Activated CD8-positive, alpha-beta T cell treated with anti-CD3 and anti-CD28 coated beads, Interleukin-2, amount 10 ng/mL, durations not matched to agents 7 days and 5 days (primary cell): ENCODE measurements around the gene RXFP2. TPM values are rescaled to one million over a fixed set of nuclear protein-coding genes. Genes with fewer than 3 reads are reported as not detected.

ENCODE experiments used
- ATAC-seq: fragments of 150-1000 bp; cut with Tn5 transposase; one replicate; pipeline ENCODE4 v1.10.0; 2021; ENCODE audit warnings: moderate library complexity
- CTCF ChIA-PET: fragments of 350-600 bp; sonication (Branson Sonifier 250); formaldehyde crosslinking; loops from one replicate; lab custom pipeline; 2021; ENCODE audit warnings: antibody characterized with exemption; lab: Charles Lee
- POLR2A ChIA-PET: fragments of 350-600 bp; sonication (Branson Sonifier 250); formaldehyde crosslinking; loops from one replicate; lab custom pipeline; 2021; ENCODE audit warnings: antibody characterized with exemption; lab: Charles Lee
- DNase-seq: peaks from one replicate; pipeline ENCODE4 v3.0.0-alpha.2; 2020
- H3K27ac Mint-ChIP-seq: one replicate; pipeline ENCODE4 v1.8.0; 2021; ENCODE audit warnings: mild to moderate bottlenecking, mixed read lengths
- H3K27me3 Mint-ChIP-seq: one replicate; pipeline ENCODE4 v1.8.0; 2021; ENCODE audit warnings: low read depth, mixed read lengths
- H3K36me3 Mint-ChIP-seq: one replicate; pipeline ENCODE4 v1.8.0; 2021; ENCODE audit warnings: low read depth, mixed read lengths
- H3K4me1 Mint-ChIP-seq: one replicate; pipeline ENCODE4 v1.8.0; 2021; ENCODE audit warnings: low read depth, mixed read lengths
- H3K4me3 Mint-ChIP-seq: one replicate; pipeline ENCODE4 v1.8.0; 2021; ENCODE audit warnings: mild to moderate bottlenecking, mixed read lengths
- H3K9me3 Mint-ChIP-seq: one replicate; pipeline ENCODE4 v1.8.0; 2022; ENCODE audit warnings: mixed read lengths; ENCODE audit not compliant: insufficient read depth
- total RNA-seq, 2 experiments: library from RNA; stranded (reverse); gene quantifications; one replicate each; pipeline ENCODE4 v1.2.3, GENCODE V29; 2021

The RXFP2 gene
- total RNA-seq, 2 experiments from 2014 or later, result not detected

DNA sequence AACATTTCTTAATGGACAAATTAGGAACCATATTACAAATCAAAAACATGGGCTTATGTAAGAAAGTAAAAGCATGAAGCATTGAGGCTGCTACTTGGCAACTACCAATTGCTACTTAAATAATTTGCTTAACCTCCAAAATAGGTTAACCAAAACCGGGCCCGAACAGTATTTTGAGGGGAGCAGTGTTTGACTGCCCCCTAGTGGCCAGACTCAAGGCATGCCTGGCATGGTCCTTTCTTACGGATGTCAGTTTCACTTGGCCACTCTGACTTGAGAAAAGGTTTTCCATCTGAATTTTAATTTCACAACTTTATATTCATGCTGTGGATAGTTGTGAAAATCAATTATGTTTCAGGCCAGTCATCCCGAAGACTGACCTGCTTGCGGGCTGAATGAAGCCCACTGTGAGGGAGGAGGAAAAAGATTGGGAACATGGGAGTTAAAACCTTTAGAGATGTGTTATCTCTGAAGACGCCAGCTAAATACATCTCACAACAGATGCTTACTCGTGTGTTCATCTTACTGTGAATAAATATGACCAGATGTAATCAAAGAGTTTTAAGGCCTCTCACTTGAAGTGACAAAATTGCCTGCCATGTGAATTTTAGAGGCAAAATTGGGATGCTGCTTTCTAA is 2.9 kb downstream of the RXFP2 start:
- ATAC-seq (peak; percentile 87), DNase-seq (peak; percentile 76)
- no peaks in the 10 kb centered on the region for H3K36me3 Mint-ChIP-seq
- H3K9me3 Mint-ChIP-seq, result no peaks in the 10 kb centered on the region
- CTCF ChIA-PET, result interaction anchor here (0.8 to 2.0 kb wide), 4 partner anchors 311 to 506 kb away, joined by 4 to 8 read pairs (median 6); no protein-coding TSS in a partner anchor
- peaks cover 5% of the 10 kb centered on the region for H3K27me3 Mint-ChIP-seq
- POLR2A ChIA-PET, result no interaction called here
- H3K4me1 Mint-ChIP-seq, result peaks cover 2% of the 10 kb centered on the region
- H3K4me3 Mint-ChIP-seq, result no peak overlapping the region
- H3K27ac Mint-ChIP-seq, result no peak overlapping the region

DNA sequence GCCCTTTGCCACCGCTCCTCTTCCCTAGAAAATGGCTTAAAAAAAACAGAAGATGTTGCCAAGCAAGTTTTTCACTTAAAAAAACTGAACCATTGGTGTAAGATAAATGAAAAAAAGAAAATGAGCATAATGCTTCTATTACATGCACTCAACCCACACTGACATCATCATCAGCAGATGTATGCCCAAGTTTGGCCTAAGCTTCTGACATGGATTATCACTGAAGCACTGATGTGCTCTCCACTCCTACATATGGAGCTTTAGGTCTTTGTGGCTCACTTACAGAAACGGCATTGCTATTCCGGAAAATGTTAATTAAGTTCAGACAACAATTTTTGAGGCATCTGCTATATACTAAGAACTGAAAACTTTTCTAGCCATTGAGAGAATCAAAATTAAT is 8.0 kb downstream of the RXFP2 start:
- Mint-ChIP-seq H3K4me1 (peaks cover under 1% of the 10 kb centered on the region), H3K27ac (no peak overlapping the region), H3K4me3 (no peak overlapping the region), H3K27me3 (peaks cover 10% of the 10 kb centered on the region), H3K36me3 (no peaks in the 10 kb centered on the region), H3K9me3 (no peaks in the 10 kb centered on the region)
- ATAC-seq, result no peak
- DNase-seq, result no peak
- ChIA-PET POLR2A (no interaction called here), CTCF (no interaction called here)

DNA sequence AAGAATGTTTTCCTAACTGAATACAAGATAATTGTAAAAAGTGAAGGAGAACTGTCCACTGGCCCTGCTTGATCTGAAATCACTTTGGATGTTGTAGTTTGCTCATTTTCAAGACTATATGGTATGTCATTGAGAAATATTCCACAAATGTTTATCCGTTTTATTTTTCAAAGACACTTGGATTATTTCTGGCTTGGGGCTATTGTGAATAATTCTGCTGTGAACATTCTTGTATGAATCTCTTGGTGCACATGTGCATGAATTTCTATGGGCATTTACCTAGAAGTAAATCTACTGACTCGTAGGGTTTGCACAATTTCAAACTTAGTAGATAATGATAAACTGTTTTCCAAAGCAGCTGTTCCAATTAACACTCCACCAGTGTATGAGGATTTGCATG is 8.6 kb downstream of the RXFP2 start:
- no peaks in the 10 kb centered on the region for H3K4me1 Mint-ChIP-seq
- no peaks in the 10 kb centered on the region for H3K36me3 Mint-ChIP-seq
- no peak for ATAC-seq
- H3K27ac Mint-ChIP-seq, result no peak overlapping the region
- POLR2A ChIA-PET, result no interaction called here
- DNase-seq, result no peak
- H3K27me3 Mint-ChIP-seq, result peaks cover 10% of the 10 kb centered on the region
- H3K9me3 Mint-ChIP-seq, result no peaks in the 10 kb centered on the region
- no peak overlapping the region for H3K4me3 Mint-ChIP-seq
- CTCF ChIA-PET, result no interaction called here

DNA sequence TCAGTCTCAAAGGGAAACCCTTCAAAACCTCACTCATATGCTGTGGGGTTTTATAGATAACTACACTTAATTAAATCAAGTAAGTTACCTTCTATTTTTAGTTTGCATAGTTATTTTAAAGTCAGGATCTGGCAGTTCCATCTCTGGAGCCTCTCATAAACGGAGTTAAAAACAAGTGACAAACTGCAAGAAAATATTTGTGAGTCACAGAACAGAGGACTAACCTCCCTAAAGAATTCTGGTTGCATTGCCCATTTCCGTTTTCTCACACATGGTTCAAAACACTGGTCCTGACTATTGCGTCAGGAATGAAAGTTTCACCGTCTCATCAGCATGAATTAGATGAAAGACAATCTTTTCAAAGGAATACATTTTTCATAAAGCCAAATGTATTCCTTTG is 10.6 kb downstream of the RXFP2 start:
- H3K9me3 Mint-ChIP-seq, result no peaks in the 10 kb centered on the region
- ATAC-seq, result no peak
- CTCF ChIA-PET, result no interaction called here
- no peaks in the 10 kb centered on the region for H3K36me3 Mint-ChIP-seq
- POLR2A ChIA-PET, result no interaction called here
- DNase-seq, result no peak
- no peak overlapping the region for H3K27ac Mint-ChIP-seq
- H3K4me1 Mint-ChIP-seq, result no peaks in the 10 kb centered on the region
- H3K27me3 Mint-ChIP-seq, result peaks cover 7% of the 10 kb centered on the region
- H3K4me3 Mint-ChIP-seq, result no peak overlapping the region

DNA sequence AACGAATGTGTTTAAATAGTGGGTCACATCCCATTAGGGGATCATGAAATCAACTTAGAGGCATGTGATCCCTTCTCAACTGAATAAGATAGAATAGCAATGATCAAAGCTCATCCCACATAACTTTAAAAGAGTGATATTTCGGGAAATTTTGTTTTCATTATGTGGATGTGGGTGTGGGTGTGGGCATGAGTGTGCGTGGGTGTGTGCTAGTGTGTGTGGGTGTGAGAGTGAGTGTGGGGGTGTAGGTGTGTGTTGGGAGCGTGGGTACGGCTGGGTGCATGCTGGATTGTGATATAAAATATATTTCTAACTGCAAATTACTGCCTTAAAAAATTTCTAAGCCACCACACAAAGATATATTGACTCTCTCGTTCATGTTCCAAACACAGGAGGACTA is 15.9 kb downstream of the RXFP2 start:
- Mint-ChIP-seq H3K27ac (no peak overlapping the region), H3K36me3 (no peaks in the 10 kb centered on the region), H3K27me3 (peaks cover 3% of the 10 kb centered on the region), H3K4me3 (no peak overlapping the region), H3K9me3 (no peaks in the 10 kb centered on the region), H3K4me1 (no peaks in the 10 kb centered on the region)
- POLR2A ChIA-PET, result no interaction called here
- ATAC-seq (no peak), DNase-seq (no peak)
- CTCF ChIA-PET, result interaction anchor here (0.6 to 1.0 kb wide), 2 partner anchors 8 to 1458 kb away, joined by 3 read pairs; no protein-coding TSS in a partner anchor

DNA sequence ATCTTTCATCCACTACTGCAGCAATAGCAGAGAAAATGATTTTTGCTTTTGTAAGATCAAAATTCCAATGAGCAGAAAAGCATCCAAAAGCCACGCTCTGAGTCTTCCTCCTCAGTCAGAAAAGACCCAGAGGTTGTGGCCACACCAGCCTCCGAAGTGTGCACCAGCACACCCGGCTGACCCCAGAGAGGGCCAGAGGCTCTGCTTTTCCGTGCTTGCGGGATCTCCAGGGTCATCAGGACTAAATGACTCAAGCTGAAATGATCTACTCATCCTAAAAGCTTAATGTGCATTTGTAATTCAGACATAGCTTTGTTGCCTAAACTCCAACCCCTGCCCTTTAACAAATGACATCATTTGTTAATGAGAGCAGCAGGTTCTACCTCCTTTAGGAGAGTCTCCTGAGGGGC is 16.5 kb downstream of the RXFP2 start:
- DNase-seq, result no peak
- Mint-ChIP-seq H3K4me1 (no peaks in the 10 kb centered on the region), H3K27me3 (no peaks in the 10 kb centered on the region), H3K36me3 (no peaks in the 10 kb centered on the region), H3K4me3 (no peak overlapping the region), H3K27ac (no peak overlapping the region), H3K9me3 (no peaks in the 10 kb centered on the region)
- ChIA-PET POLR2A (interaction anchor here (0.6 kb wide), 1 partner anchor 1496 kb away, joined by 3 read pairs; no protein-coding TSS in a partner anchor), CTCF (interaction anchor here (1.0 kb wide), 1 partner anchor 8 kb away, joined by 3 read pairs; no protein-coding TSS in a partner anchor)
- no peak for ATAC-seq

DNA sequence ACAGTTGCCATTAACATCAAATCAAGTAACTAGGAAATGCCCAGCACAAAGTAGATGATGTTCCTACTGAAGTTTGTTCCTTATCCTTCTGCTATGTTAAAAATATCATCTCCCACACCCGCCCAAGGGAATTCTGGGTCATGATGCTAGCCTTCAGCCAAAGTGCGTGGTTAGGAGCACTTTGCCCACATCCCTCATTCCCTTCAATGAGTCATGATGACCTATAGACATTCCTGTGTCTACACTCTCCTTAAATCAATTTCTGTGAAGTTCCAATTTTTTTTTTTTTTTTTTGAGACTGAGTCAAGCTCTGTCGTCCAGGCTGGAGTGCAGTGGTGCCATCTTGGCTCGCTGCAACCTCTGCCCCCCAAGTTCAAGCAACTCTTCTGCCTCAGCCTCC is 17.0 kb downstream of the RXFP2 start:
- ATAC-seq (no peak), DNase-seq (no peak)
- no peak overlapping the region for H3K27ac Mint-ChIP-seq
- no peaks in the 10 kb centered on the region for H3K36me3 Mint-ChIP-seq
- no peaks in the 10 kb centered on the region for H3K9me3 Mint-ChIP-seq
- H3K4me3 Mint-ChIP-seq, result no peak overlapping the region
- H3K4me1 Mint-ChIP-seq, result no peaks in the 10 kb centered on the region
- ChIA-PET POLR2A (no interaction called here), CTCF (no interaction called here)
- no peaks in the 10 kb centered on the region for H3K27me3 Mint-ChIP-seq

DNA sequence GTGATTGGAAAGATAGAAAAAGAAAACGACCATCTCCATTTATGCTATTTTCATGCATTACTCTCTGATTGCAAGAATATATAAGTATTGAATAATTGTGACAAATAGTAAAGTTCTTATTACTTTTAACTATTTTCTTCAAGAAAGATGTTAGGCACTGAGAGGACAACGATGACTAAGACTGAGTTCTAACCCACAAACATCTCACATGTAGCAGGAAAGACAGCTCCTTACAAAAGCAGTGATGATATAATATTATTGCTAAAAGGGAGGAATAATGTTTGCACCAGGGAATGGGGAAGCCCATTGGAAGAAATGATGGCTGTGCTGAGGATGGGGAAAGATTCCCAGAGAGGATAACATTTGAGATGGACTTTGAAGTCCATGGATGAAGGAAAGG is 22.6 kb downstream of the RXFP2 start:
- no peak for ATAC-seq
- no peak for DNase-seq
- ChIA-PET POLR2A (no interaction called here), CTCF (no interaction called here)
- no peaks in the 10 kb centered on the region for H3K4me1 Mint-ChIP-seq
- no peaks in the 10 kb centered on the region for H3K36me3 Mint-ChIP-seq
- H3K4me3 Mint-ChIP-seq, result no peak overlapping the region
- no peaks in the 10 kb centered on the region for H3K9me3 Mint-ChIP-seq
- no peak overlapping the region for H3K27ac Mint-ChIP-seq
- peaks cover 7% of the 10 kb centered on the region for H3K27me3 Mint-ChIP-seq

DNA sequence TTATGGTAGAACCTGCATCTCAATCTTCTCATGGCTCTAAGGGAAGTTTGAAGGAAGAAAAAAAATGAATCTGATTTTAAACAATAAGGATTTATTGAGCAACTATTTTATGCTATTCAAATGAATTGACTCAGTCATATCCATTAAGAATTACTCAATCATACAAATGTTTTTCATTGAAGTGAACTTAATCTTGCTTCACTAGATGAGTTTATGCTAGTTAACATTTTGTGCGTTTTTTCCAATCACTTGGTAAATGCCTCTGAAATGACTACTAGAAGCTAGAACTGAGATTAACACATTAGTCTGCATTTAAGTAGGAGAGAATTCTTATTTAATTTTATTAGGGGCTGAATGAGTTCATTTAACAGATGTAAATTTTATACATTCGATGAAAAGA is 25.2 kb downstream of the RXFP2 start:
- Mint-ChIP-seq H3K27me3 (peaks cover 7% of the 10 kb centered on the region), H3K9me3 (no peaks in the 10 kb centered on the region), H3K4me1 (no peaks in the 10 kb centered on the region), H3K36me3 (no peaks in the 10 kb centered on the region), H3K4me3 (no peak overlapping the region), H3K27ac (no peak overlapping the region)
- ATAC-seq, result no peak
- no peak for DNase-seq
- CTCF ChIA-PET, result no interaction called here
- POLR2A ChIA-PET, result no interaction called here

DNA sequence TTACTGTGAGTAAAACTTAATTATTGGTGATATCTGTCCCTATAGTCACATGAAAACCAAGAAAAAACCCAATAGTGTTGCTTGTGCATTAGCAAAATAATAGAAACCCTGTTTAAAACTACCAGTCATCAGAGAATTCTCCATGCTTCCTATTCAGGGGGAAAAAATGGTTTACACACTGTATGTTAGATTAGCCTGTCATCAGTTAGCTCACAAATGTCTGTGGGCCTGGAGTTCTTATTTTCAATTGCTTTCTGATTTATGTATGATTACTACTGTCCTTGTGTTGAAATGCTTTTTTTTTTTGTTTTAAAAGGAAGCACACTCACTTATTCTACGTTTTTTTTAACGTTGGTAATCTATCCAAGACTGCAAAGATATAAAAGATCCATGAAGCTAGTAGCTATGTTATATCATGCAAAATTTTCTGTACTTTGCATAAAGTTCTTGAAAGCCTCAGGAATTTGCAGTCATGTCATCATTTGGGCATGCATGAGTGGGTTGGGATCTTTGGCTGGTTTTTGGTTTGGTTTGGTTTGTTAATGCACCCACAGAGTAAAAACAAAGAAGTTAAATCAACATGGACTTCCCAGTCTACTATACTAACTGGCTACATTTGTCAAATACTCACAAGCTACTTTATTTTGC is 25.9 kb downstream of the RXFP2 start:
- Mint-ChIP-seq H3K36me3 (no peaks in the 10 kb centered on the region), H3K9me3 (no peaks in the 10 kb centered on the region), H3K4me3 (no peak overlapping the region), H3K27ac (no peak overlapping the region), H3K27me3 (peaks cover 7% of the 10 kb centered on the region), H3K4me1 (no peaks in the 10 kb centered on the region)
- ChIA-PET CTCF (no interaction called here), POLR2A (no interaction called here)
- ATAC-seq (no peak), DNase-seq (no peak)

DNA sequence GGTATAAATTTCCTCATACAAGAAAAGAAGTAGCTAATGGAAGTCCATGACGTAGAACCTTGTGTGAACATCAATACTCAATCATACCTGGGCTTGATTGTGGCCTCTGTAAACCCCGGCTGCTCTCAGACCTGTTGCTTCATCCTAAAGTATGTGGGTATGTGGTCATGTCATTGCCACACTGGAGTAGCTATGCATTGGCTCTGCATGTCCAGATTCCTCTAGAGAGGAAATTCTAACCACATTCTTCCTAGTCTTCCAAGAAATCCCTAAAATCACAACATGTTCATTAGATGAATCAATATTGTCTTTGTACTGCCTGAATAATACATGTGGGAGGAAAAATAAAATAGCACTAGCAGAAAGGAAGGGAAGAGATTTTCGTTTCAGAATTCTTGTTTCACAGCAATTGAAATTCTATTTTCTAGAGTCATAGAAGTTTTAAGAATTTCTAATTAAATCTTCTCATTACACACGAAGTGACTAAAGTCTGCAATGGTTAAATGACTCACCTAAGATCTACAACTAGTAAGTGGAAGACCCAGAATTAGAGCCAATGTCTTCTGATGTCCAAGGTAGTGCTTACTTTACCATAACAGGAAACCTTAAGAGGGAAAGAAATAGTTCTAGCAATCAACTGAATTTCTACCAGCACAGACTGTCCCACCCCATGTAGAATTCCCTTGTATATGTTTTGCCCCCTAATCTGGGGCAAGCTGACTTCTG is 28.0 kb downstream of the RXFP2 start:
- POLR2A ChIA-PET, result no interaction called here
- no peaks in the 10 kb centered on the region for H3K36me3 Mint-ChIP-seq
- no peak overlapping the region for H3K27ac Mint-ChIP-seq
- CTCF ChIA-PET, result no interaction called here
- ATAC-seq (no peak), DNase-seq (no peak)
- H3K27me3 Mint-ChIP-seq, result peaks cover 5% of the 10 kb centered on the region
- H3K9me3 Mint-ChIP-seq, result no peaks in the 10 kb centered on the region
- no peaks in the 10 kb centered on the region for H3K4me1 Mint-ChIP-seq
- no peak overlapping the region for H3K4me3 Mint-ChIP-seq

DNA sequence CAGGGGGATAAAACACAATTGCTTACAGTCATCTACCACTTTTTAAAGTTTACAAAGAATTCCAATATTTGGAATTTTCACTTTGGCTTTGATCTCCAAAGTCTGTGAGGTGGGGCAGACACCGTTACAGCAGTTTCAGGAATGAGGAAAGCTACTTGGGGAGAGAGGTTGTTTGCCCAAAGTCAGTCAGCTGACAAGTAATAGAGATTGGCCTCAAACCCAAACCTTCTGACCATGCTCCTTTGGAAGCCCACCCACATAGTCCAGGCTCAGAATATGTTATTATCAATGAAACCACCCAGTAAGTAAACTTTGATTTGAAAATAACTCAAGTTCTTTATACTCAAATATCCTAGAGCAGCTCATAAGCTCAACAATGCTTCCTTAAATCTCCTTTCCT is 29.0 kb downstream of the RXFP2 start:
- POLR2A ChIA-PET, result no interaction called here
- CTCF ChIA-PET, result no interaction called here
- Mint-ChIP-seq H3K4me3 (no peak overlapping the region), H3K36me3 (no peaks in the 10 kb centered on the region), H3K4me1 (no peaks in the 10 kb centered on the region), H3K27ac (no peak overlapping the region), H3K9me3 (no peaks in the 10 kb centered on the region), H3K27me3 (peaks cover 3% of the 10 kb centered on the region)
- ATAC-seq (no peak), DNase-seq (no peak)
